GM19467 (cell line): Measurements from ENCODE around the gene DRG2.

ENCODE experiments used
- ATAC-seq: cut with Tn5 transposase; IDR thresholded peaks from one replicate; pipeline ENCODE4 v1.9.1; 2021; ENCODE audit warnings: mild to moderate bottlenecking, moderate library complexity; ENCODE audit not compliant: unreplicated experiment

DRG2 gene

DNA sequence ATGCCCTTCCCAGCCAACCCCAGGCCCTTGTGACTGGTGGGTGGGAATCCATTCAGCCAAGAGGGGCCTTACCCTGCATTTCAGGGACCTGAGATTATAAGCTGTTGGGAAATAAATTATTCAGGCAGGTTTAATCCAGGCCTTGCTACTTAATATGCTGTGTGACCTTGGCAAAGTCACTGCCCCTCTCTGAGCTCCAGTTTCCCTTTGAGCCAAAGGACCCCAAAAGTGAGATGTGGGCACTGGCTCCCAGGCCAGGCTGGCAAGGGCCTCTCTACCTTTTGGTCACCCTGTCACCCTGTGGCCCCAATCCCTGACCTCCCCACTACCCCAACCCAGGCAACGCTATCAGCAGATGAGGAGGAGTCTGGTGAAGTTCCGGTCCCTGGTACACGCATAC, 54.7 kb downstream of the DRG2 start:
- no peak for ATAC-seq

GRCh38 chr17:18143044-18143936, 55.5 kb downstream of the DRG2 start:
- ATAC-seq: no peak

GRCh38 chr17:18144261-18144660, 56.5 kb downstream of the DRG2 start:
- no peak for ATAC-seq

GRCh38 chr17:18144855-18145254, 57.1 kb downstream of the DRG2 start:
- no peak for ATAC-seq

DNA sequence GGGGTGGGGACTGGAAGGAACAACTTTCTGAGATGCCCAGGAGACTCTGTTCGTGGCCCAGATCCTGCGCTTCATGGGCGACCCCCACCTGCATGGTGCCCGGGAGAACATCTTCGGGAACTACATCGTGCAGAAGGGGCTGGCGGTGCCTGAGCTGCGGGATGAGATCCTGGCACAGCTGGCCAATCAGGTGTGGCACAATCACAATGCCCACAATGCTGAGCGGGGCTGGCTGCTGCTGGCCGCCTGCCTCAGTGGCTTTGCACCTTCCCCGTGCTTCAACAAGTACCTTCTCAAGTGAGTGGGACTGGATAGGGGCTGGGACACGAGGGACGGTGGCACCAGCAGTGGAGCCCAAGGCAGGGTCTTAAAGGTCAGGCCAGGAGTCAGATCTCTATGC, 58.1 kb downstream of the DRG2 start:
- no peak for ATAC-seq

GRCh38 chr17:18146259-18146658, 58.5 kb downstream of the DRG2 start:
- ATAC-seq: no peak

DNA sequence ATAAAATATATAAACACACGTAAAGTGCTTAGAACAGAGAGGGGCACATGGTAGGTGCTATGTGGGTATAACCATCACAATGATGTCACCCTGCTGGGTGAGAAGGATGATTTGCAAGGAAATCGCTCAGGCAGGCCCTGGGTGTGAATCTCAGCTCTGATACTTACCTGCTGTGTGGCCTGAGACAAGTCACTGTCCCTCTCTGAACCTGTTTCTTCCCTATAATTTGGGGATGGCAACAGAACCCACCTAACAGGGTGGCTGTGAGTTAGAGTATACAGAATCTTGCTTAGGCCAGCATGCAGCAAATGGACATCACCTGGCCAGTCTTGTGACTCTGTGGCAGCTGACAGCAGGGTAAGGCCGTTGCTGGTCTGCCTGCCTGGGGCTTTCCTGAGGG, 59.2 kb downstream of the DRG2 start:
- no peak for ATAC-seq

DNA sequence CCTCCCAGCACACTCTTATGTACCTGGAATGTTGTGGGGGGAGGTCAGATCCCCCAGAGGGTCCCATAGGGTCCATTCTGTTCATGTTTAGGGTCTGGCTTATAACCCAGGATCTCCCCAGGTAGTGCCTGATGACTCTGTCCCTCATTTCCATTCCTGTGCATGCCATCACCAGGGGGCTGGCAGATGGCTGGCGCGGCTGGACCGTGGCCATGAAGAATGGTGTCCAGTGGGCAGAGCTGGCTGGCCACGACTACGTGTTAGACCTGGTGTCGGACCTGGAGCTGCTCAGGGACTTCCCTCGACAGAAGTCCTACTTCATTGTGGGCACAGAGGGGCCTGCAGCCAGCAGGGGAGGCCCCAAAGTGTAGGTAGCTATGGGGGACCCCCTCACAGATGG, 60.8 kb downstream of the DRG2 start:
- no peak for ATAC-seq

GRCh38 chr17:18151290-18151689, 63.5 kb downstream of the DRG2 start:
- no peak for ATAC-seq

- no peak for ATAC-seq
Measured at GRCh38 chr17:18155179-18155578, 67.4 kb downstream of the DRG2 start.

DNA sequence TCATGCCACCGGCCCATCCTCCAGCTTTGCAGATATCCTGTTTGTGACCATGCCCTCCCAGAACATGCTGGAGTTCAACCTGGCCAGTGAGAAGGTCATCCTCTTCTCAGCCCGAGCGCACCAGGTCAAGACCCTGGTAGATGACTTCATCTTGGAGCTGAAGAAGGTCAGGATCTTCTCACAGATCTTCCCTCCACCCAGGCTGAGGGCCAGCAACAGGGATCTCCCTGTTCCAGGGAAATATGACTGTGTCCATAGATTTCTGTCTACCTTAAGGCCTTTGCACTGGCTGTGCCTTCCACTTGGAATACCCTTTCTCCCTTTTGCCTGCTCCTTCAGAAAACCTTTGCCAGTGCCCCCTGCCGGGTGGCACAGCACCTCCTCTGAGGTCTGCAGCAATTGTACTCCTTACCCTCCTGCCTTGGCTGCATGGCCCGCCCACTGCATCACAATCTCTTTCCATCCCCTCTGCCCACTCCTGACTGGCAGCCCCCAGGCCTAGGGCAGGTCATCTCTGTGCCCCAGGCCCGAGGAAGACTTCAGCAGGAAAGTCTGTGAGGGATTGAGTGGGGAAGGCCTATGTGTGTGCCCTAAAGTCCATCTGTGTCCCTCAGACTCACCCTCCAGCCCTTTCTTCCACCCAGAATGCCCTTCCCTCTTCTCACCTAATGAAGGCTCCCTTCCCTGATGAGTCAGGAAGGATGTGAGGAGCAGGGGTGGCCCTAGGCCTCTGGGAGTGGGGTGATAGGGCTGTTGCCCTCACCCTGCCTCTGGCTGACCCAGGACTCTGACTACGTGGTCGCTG, 68.6 kb downstream of the DRG2 start:
- ATAC-seq: no peak

GRCh38 chr17:18156976-18157280, 69.2 kb downstream of the DRG2 start:
- ATAC-seq: no peak
